Measurements from ENCODE around the gene PLXNA1. TPM values are rescaled to one million over a fixed set of nuclear protein-coding genes. Genes with fewer than 3 reads are reported as not detected.
A peak's percentile ranks its signal among the peaks of the same experiment; 100 is the strongest.

PLXNA1 gene
- total and polyA plus RNA-seq, 10 of the 15 experiments (the other 5 are each of a cell fraction or from before 2014, with no cell fraction given): 0.03 to 16.4 (median 2.5) TPM

GRCh38 chr3:126968391-126969390, 14.2 kb upstream of the PLXNA1 start:
- Histone ChIP-seq H4K20me1 (ENCODE audit: control insufficient read depth, insufficient read depth) (no peaks in the 10 kb centered on the region), H3K4me3 (no peak overlapping the region), H3K4me2 (ENCODE audit: control insufficient read depth, insufficient read depth) (no peak overlapping the region), H3K36me3 (ENCODE audit: control insufficient read depth in 2 of 2, insufficient read depth in 2 of 2, low read length in 1 of 2) (no peaks in the 10 kb centered on the region), H3K79me2 (ENCODE audit: control insufficient read depth, insufficient read depth, low read length) (no peaks in the 10 kb centered on the region), H3K27me3 (replicated peaks in 1 of 2; ENCODE audit: control insufficient read depth in 2 of 2, insufficient read depth in 2 of 2, low read length in 1 of 2) (peaks cover 0 to 3% of the 10 kb centered on the region in 2 experiments; a peak in 1 of 4 replicates), H3K9me3 (replicated peaks; ENCODE audit: control insufficient read depth, insufficient read depth, low read length) (no peaks in the 10 kb centered on the region; the same call in 2 of the 3 replicates), H2AFZ (ENCODE audit: control insufficient read depth, low read depth, low read length) (no peak overlapping the region), H3K27ac (ENCODE audit: control insufficient read depth, insufficient read depth) (no peak overlapping the region), H3K9ac (ENCODE audit: control insufficient read depth, insufficient read depth, low read length) (no peak overlapping the region), H3K4me1 (ENCODE audit: control insufficient read depth, insufficient read depth, low read length) (no peaks in the 10 kb centered on the region)
- DNase-seq (ENCODE audit: low read depth, low spot score): no peak
- CTCF ChIA-PET: interaction anchor here (1.4 kb wide), 1 partner anchor 217 kb away, joined by 4 read pairs; no protein-coding TSS in a partner anchor
- BruUV-seq (replicated peaks): no TSS peak
- in situ Hi-C loops (cut with MboI): no loop called here
- TF ChIP-seq HDAC2 (IDR thresholded peaks at IDR 0.05) (no peak), ZNF622 (IDR thresholded peaks at IDR 0.05) (no peak), BHLHE40 (IDR thresholded peaks at IDR 0.05; ENCODE audit: borderline replicate concordance in 1 of 2, low read depth in 2 of 2, low read length in 1 of 2) (0 out of 4 replicates have a peak, but pooled peaks of 1 of the 2 experiments have one; percentile 22), IKZF1 (conservative IDR thresholded peaks at IDR 0.05) (0 out of 2 replicates have a peak, but pooled peaks have one; percentile 18)
- RAD21 ChIA-PET (ENCODE audit: unreplicated experiment): no interaction called here
- no peak for ATAC-seq
- POLR2A ChIA-PET: interaction anchor here (0.6 to 1.2 kb wide), 2 partner anchors 13 to 258 kb away, joined by 3 read pairs; no protein-coding TSS in a partner anchor
- WGBS (ENCODE audit: insufficient coverage, insufficient replicate concordance, low lambda C conversion rate, missing lambda C conversion rate): 27% methylated on average over 16 of the region's 20 CpGs
- intact Hi-C loops (cut with micrococcal nuclease; ENCODE audit: unreplicated experiment): no loop called here
- no peak for FAIRE-seq
- SMC1A ChIA-PET (ENCODE audit: uncharacterized antibody, unreplicated experiment): interaction anchor here (0.7 to 1.4 kb wide), 4 partner anchors 10 to 168 kb away, joined by 3 to 4 read pairs (median 3); no protein-coding TSS in a partner anchor

DNA sequence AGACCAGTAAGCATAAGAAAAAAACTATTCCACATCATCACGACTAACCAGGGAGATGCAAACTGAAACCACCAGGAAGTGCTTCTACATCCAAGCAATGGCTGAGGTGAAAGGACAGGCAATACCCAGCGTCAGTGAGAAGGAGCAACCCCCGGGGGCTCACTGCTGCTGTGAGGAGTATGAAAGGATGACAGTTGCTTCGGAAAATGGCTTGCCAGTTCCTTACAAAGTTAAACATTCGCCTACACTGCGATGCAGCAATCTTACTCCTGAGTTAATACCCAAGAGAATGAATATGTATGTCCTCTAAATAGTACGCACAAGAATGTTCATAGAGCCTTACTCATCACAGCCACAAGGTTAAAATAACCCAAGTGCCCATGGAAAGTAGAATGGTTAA, 13.3 kb upstream of the PLXNA1 start:
- H3K4me1 ChIP-seq (ENCODE audit: control insufficient read depth, insufficient read depth, low read length): no peaks in the 10 kb centered on the region
- H3K27me3 ChIP-seq (replicated peaks in 1 of 2; ENCODE audit: control insufficient read depth in 2 of 2, insufficient read depth in 2 of 2, low read length in 1 of 2): peaks cover 0 to 3% of the 10 kb centered on the region in 2 experiments; a peak in 1 of 4 replicates
- ATAC-seq (no peak), DNase-seq (ENCODE audit: low read depth, low spot score) (no peak), FAIRE-seq (no peak)
- RAD21 ChIA-PET (ENCODE audit: unreplicated experiment): interaction anchor here (0.8 to 0.9 kb wide), 2 partner anchors 12 to 218 kb away, joined by 3 read pairs; no protein-coding TSS in a partner anchor
- no peaks in the 10 kb centered on the region for H3K79me2 ChIP-seq (ENCODE audit: control insufficient read depth, insufficient read depth, low read length)
- SMC1A ChIA-PET (ENCODE audit: uncharacterized antibody, unreplicated experiment): interaction anchor here (0.7 to 1.4 kb wide), 5 partner anchors 8 to 169 kb away, joined by 3 to 4 read pairs (median 3); no protein-coding TSS in a partner anchor
- peaks cover 1% of the 10 kb centered on the region; the same call in 2 of the 3 replicates for H3K9me3 ChIP-seq (replicated peaks; ENCODE audit: control insufficient read depth, insufficient read depth, low read length)
- no peaks in the 10 kb centered on the region for H3K36me3 ChIP-seq (ENCODE audit: control insufficient read depth in 2 of 2, insufficient read depth in 2 of 2, low read length in 1 of 2)
- H3K27ac ChIP-seq (ENCODE audit: control insufficient read depth, insufficient read depth): no peak overlapping the region
- no peak overlapping the region for H3K9ac ChIP-seq (ENCODE audit: control insufficient read depth, insufficient read depth, low read length)
- no TSS peak for BruUV-seq (replicated peaks)
- intact Hi-C loops (cut with micrococcal nuclease; ENCODE audit: unreplicated experiment) (no loop called here), in situ Hi-C loops (cut with MboI) (no loop called here)
- CTCF ChIA-PET: interaction anchor here (1.4 kb wide), 1 partner anchor 218 kb away, joined by 4 read pairs; no protein-coding TSS in a partner anchor
- H3K4me2 ChIP-seq (ENCODE audit: control insufficient read depth, insufficient read depth): no peak overlapping the region
- POLR2A ChIA-PET: interaction anchor here (1.2 kb wide), 1 partner anchor 14 kb away, joined by 3 read pairs; no protein-coding TSS in a partner anchor
- no peak overlapping the region for H2AFZ ChIP-seq (ENCODE audit: control insufficient read depth, low read depth, low read length)
- no peak overlapping the region for H3K4me3 ChIP-seq
- WGBS (ENCODE audit: insufficient coverage, insufficient replicate concordance, low lambda C conversion rate, missing lambda C conversion rate): 52% methylated on average over 7 of the region's 7 CpGs
- H4K20me1 ChIP-seq (ENCODE audit: control insufficient read depth, insufficient read depth): no peaks in the 10 kb centered on the region
- no peak for TF ChIP-seq NR2C1 (IDR thresholded peaks at IDR 0.05)
- no peak for TF ChIP-seq TCF12 (IDR thresholded peaks at IDR 0.05; ENCODE audit: low read depth, low read length)
- TF ChIP-seq ASH2L (IDR thresholded peaks at IDR 0.05; ENCODE audit: borderline replicate concordance, low read depth): no peak
- no peak for TF ChIP-seq MLLT1 (IDR thresholded peaks at IDR 0.05)
- TF ChIP-seq HDAC2 (IDR thresholded peaks at IDR 0.05): no peak
- TF ChIP-seq PBX3 (IDR thresholded peaks at IDR 0.05; ENCODE audit: insufficient replicate concordance, low read depth, low read length): no peak
- TF ChIP-seq YY1 (IDR thresholded peaks at IDR 0.05; ENCODE audit: low read depth, low read length): no peak
- no peak for TF ChIP-seq RAD51 (IDR thresholded peaks at IDR 0.05)
- no peak for TF ChIP-seq BMI1 (IDR thresholded peaks at IDR 0.05; ENCODE audit: borderline replicate concordance)
- no peak for TF ChIP-seq SIX5 (IDR thresholded peaks at IDR 0.05; ENCODE audit: low read depth, low read length, severe bottlenecking)
